ENCODE data around the gene IGF1R.

DNA sequence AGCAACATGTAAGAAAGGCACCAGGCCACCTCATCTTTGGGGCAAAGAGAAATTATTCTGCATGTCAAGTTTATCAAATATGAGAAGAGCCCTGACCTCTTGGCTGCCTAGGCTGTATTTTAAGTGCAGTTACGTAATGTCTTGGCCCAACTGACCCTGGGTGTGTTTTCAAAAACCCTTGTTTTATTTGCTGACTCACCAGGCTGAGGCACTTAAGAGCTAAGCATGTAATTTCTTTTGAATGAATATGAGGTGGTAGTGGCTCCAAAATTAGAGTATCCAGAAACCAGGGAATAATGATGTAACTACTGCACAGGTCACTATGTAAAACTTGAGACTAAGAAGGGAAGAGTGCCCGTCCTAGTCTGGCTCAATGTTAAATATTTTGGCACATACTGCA is 335.0 kb downstream of the IGF1R start:
- TF ChIP-seq, protein P1, sequence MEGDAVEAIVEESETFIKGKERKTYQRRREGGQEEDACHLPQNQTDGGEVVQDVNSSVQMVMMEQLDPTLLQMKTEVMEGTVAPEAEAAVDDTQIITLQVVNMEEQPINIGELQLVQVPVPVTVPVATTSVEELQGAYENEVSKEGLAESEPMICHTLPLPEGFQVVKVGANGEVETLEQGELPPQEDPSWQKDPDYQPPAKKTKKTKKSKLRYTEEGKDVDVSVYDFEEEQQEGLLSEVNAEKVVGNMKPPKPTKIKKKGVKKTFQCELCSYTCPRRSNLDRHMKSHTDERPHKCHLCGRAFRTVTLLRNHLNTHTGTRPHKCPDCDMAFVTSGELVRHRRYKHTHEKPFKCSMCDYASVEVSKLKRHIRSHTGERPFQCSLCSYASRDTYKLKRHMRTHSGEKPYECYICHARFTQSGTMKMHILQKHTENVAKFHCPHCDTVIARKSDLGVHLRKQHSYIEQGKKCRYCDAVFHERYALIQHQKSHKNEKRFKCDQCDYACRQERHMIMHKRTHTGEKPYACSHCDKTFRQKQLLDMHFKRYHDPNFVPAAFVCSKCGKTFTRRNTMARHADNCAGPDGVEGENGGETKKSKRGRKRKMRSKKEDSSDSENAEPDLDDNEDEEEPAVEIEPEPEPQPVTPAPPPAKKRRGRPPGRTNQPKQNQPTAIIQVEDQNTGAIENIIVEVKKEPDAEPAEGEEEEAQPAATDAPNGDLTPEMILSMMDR (IDR thresholded peaks at IDR 0.05): no peak
- no peak for TF ChIP-seq POLR2A (IDR thresholded peaks at IDR 0.05)

All from adrenal gland (tissue), 5 donors.